H9 (cell line): ENCODE results near the gene LYZL6. TPM values are rescaled to one million over a fixed set of nuclear protein-coding genes. Genes with fewer than 3 reads are reported as not detected.

Experiments used
- DNase-seq: peaks from one replicate; pipeline ENCODE4 v3.0.0-alpha.2; 2017
- H2AFZ ChIP-seq: one replicate; pipeline ENCODE4 v1.6.1; 2013; ENCODE audit warnings: mild to moderate bottlenecking, low read length, control low read depth, moderate library complexity
- H2AK5ac ChIP-seq: 2 replicates; pipeline ENCODE4 v1.6.1; 2013; ENCODE audit warnings: low read length, control low read depth, mixed read lengths; ENCODE audit not compliant: insufficient read length
- H2BK120ac ChIP-seq: one replicate; pipeline ENCODE4 v1.6.1; 2013; ENCODE audit warnings: low read depth, mild to moderate bottlenecking, low read length, control low read depth, inconsistent platforms; ENCODE audit not compliant: poor library complexity, severe bottlenecking
- H2BK12ac ChIP-seq: 2 replicates; pipeline ENCODE4 v1.6.1; 2013; ENCODE audit warnings: low read length, control low read depth, mixed read lengths, low read depth; ENCODE audit not compliant: insufficient read length
- H2BK15ac ChIP-seq: 2 replicates; pipeline ENCODE4 v1.6.1; 2013; ENCODE audit warnings: low read depth, low read length, control low read depth
- H2BK20ac ChIP-seq: one replicate; pipeline ENCODE4 v1.6.1; 2013; ENCODE audit warnings: low read depth, mild to moderate bottlenecking, low read length, control low read depth, inconsistent platforms; ENCODE audit not compliant: poor library complexity, severe bottlenecking
- H2BK5ac ChIP-seq: 2 replicates; pipeline ENCODE4 v1.6.1; 2013; ENCODE audit warnings: low read length, control low read depth, mixed read lengths; ENCODE audit not compliant: insufficient read length
- H3K14ac ChIP-seq: 2 replicates; pipeline ENCODE4 v1.6.1; 2013; ENCODE audit warnings: low read length, control low read depth; ENCODE audit not compliant: insufficient read depth
- H3K18ac ChIP-seq: 2 replicates; pipeline ENCODE4 v1.6.1; 2013; ENCODE audit warnings: low read depth, mild to moderate bottlenecking, mixed read lengths, low read length, control low read depth; ENCODE audit not compliant: insufficient read length
- H3K23ac ChIP-seq: 2 replicates; pipeline ENCODE4 v1.6.1; 2013; ENCODE audit warnings: low read length, control low read depth, mixed read lengths, low read depth; ENCODE audit not compliant: insufficient read length
- H3K23me2 ChIP-seq: 2 replicates; pipeline ENCODE4 v1.6.1; 2013; ENCODE audit warnings: low read depth, mild to moderate bottlenecking, mixed read lengths, low read length, control low read depth; ENCODE audit not compliant: insufficient read length, poor library complexity, severe bottlenecking
- H3K27ac ChIP-seq: 2 replicates; pipeline ENCODE4 v1.5.1; 2013; ENCODE audit warnings: low read length, control low read depth, mixed read lengths, low read depth; ENCODE audit not compliant: insufficient read length
- H3K27me3 ChIP-seq: 2 replicates; pipeline ENCODE4 v1.6.1; 2013; ENCODE audit warnings: low read length, control low read depth, inconsistent platforms; ENCODE audit not compliant: insufficient read depth
- H3K4ac ChIP-seq: 2 replicates; pipeline ENCODE4 v1.6.1; 2013; ENCODE audit warnings: low read depth, mild to moderate bottlenecking, control low read depth, inconsistent platforms, low read length, moderate library complexity
- H3K4me1 ChIP-seq: 2 replicates; pipeline ENCODE4 v1.6.1; 2013; ENCODE audit warnings: low read length, control low read depth, inconsistent platforms; ENCODE audit not compliant: insufficient read depth
- H3K4me2 ChIP-seq: 2 replicates; pipeline ENCODE4 v1.6.1; 2013; ENCODE audit warnings: low read length, control low read depth, mixed read lengths; ENCODE audit not compliant: insufficient read length, insufficient read depth
- H3K56ac ChIP-seq: 2 replicates; pipeline ENCODE4 v1.6.1; 2013; ENCODE audit warnings: low read depth, mild to moderate bottlenecking, mixed read lengths, low read length, control low read depth; ENCODE audit not compliant: insufficient read length
- H3K79me1 ChIP-seq: 2 replicates; pipeline ENCODE4 v1.6.1; 2013; ENCODE audit warnings: low read depth, mild to moderate bottlenecking, moderate library complexity, low read length, control low read depth, inconsistent platforms; ENCODE audit not compliant: insufficient read depth, poor library complexity, severe bottlenecking
- H3K79me2 ChIP-seq: 2 replicates; pipeline ENCODE4 v1.6.1; 2013; ENCODE audit warnings: low read length, control low read depth, inconsistent platforms; ENCODE audit not compliant: insufficient read depth
- H3K9ac ChIP-seq: 2 replicates; pipeline ENCODE4 v1.6.1; 2013; ENCODE audit warnings: low read length, control low read depth, mixed read lengths; ENCODE audit not compliant: insufficient read length; ENCODE audit errors: extremely low read depth
- H3K9me3 ChIP-seq: one replicate; pipeline ENCODE4 v1.6.1; 2013; ENCODE audit warnings: low read depth, low read length, inconsistent platforms; ENCODE audit not compliant: control insufficient read depth
- H3T11ph ChIP-seq: one replicate; pipeline ENCODE4 v1.6.1; 2013; ENCODE audit warnings: mild to moderate bottlenecking, low read length, control low read depth, inconsistent platforms
- H4K20me1 ChIP-seq: one replicate; pipeline ENCODE4 v1.6.1; 2013; ENCODE audit not compliant: control insufficient read depth, insufficient read length, insufficient read depth
- H4K5ac ChIP-seq: 2 replicates; pipeline ENCODE4 v1.6.1; 2013; ENCODE audit warnings: low read depth, mild to moderate bottlenecking, mixed read lengths, low read length, control low read depth; ENCODE audit not compliant: insufficient read length
- H4K8ac ChIP-seq: replicated peaks from 2 replicates; pipeline ENCODE4 v1.6.1; 2013; ENCODE audit warnings: low read length, control low read depth, mixed read lengths, low read depth; ENCODE audit not compliant: insufficient read length
- H4K91ac ChIP-seq: 2 replicates; pipeline ENCODE4 v1.6.1; 2013; ENCODE audit warnings: low read depth, mild to moderate bottlenecking, moderate library complexity, mixed read lengths, low read length, control low read depth; ENCODE audit not compliant: insufficient read length
- H3K27ac Mint-ChIP-seq, 3 experiments: 2 replicates in 2 of 3; 3 replicates in 1 of 3; pipeline ENCODE4 v1.8.0; 2020 to 2021; ENCODE audit warnings: mixed read lengths in 3 of 3, mild to moderate bottlenecking in 1 of 3, moderate library complexity in 1 of 3
- H3K27me3 Mint-ChIP-seq: 2 replicates; pipeline ENCODE4 v1.8.0; 2021; ENCODE audit warnings: low read depth, mild to moderate bottlenecking, moderate library complexity, mixed read lengths
- H3K36me3 Mint-ChIP-seq, 3 experiments: 2 replicates in 2 of 3; 3 replicates in 1 of 3; pipeline ENCODE4 v1.8.0; 2020 to 2021; ENCODE audit warnings: low read depth in 3 of 3, mixed read lengths in 3 of 3; ENCODE audit not compliant: insufficient read depth in 1 of 3
- H3K4me1 Mint-ChIP-seq, 2 experiments: 2 replicates each; pipeline ENCODE4 v1.8.0; 2020; ENCODE audit warnings: mixed read lengths in 2 of 2
- H3K4me3 Mint-ChIP-seq, 2 experiments: 2 replicates in 1 of 2; 3 replicates in 1 of 2; pipeline ENCODE4 v1.8.0; 2020 to 2021; ENCODE audit warnings: mild to moderate bottlenecking in 2 of 2, mixed read lengths in 2 of 2, moderate library complexity in 1 of 2
- H3K9me3 Mint-ChIP-seq, 2 experiments: 2 replicates in 1 of 2; 3 replicates in 1 of 2; pipeline ENCODE4 v1.8.0; 2020; ENCODE audit warnings: mild to moderate bottlenecking in 2 of 2, mixed read lengths in 2 of 2, moderate library complexity in 1 of 2
- CTCF ChIP-seq: fragments of 200-600 bp; sonication (generic); conservative IDR thresholded peaks from 3 replicates; pipeline ENCODE4 v1.8.0; 2021; ENCODE audit warnings: antibody characterized with exemption, mild to moderate bottlenecking
- WGBS: extraction: QIAGEN DNeasy Blood & Tissue Kit; methylation state at CpG from one replicate; pipeline ENCODE4 v1.1.7; 2013; ENCODE audit warnings: missing lambda C conversion rate, low lambda C conversion rate, mixed read lengths; ENCODE audit not compliant: insufficient read length; ENCODE audit errors: extremely low coverage; 5-methylcytosine and 5-hydroxymethylcytosine counted together
- total RNA-seq: library from RNA; stranded (reverse); gene quantifications from 2 replicates; pipeline ENCODE4 v1.2.1, GENCODE V29; 2021

The LYZL6 gene
- total RNA-seq, 1 experiment from 2014 or later: not detected

GRCh38 chr17:35968520-35969054, 25.1 kb upstream of the LYZL6 start:
- H3K9me3 Mint-ChIP-seq: no peaks in the 10 kb centered on the region
- H3K14ac ChIP-seq: no peak overlapping the region
- no peaks in the 10 kb centered on the region for H3K27me3 Mint-ChIP-seq
- no peaks in the 10 kb centered on the region for H3K27me3 ChIP-seq
- H2BK120ac ChIP-seq: no peak overlapping the region
- H3T11ph ChIP-seq: no peak overlapping the region
- no peak overlapping the region for H3K23ac ChIP-seq
- H4K5ac ChIP-seq: no peak overlapping the region
- TF ChIP-seq CTCF: no peak
- H2AFZ ChIP-seq: no peak overlapping the region
- no peak overlapping the region for H3K56ac ChIP-seq
- peaks cover 2 to 6% of the 10 kb centered on the region in 2 experiments; a peak in 2 of 4 replicates for H3K4me1 Mint-ChIP-seq
- H2BK12ac ChIP-seq: no peak overlapping the region
- DNase-seq: no peak
- no peak overlapping the region for H2BK20ac ChIP-seq
- no peaks in the 10 kb centered on the region for H3K4me1 ChIP-seq
- H3K9ac ChIP-seq: no peak overlapping the region
- no peaks in the 10 kb centered on the region for H3K23me2 ChIP-seq
- H3K79me1 ChIP-seq: no peaks in the 10 kb centered on the region
- H3K36me3 Mint-ChIP-seq: no peaks in the 10 kb centered on the region
- H2BK15ac ChIP-seq: no peak overlapping the region
- H3K4me3 Mint-ChIP-seq: no peak overlapping the region
- H3K27ac Mint-ChIP-seq: no peak overlapping the region
- H4K20me1 ChIP-seq: no peaks in the 10 kb centered on the region
- no peaks in the 10 kb centered on the region for H3K79me2 ChIP-seq
- no peak overlapping the region for H3K4ac ChIP-seq
- H3K9me3 ChIP-seq: no peaks in the 10 kb centered on the region
- no peak overlapping the region for H4K8ac ChIP-seq
- H3K4me2 ChIP-seq: no peak overlapping the region
- no peak overlapping the region for H2AK5ac ChIP-seq
- H4K91ac ChIP-seq: no peak overlapping the region
- no peak overlapping the region for H3K18ac ChIP-seq
- no peak overlapping the region for H3K27ac ChIP-seq
- no CpG with 5 or more reads among the region's 10 CpGs for WGBS
- H2BK5ac ChIP-seq: no peak overlapping the region
